IMR-90 (cell line): ENCODE results near the gene C6orf136. TPM values are rescaled to one million over a fixed set of nuclear protein-coding genes. Genes with fewer than 3 reads are reported as not detected.

ENCODE experiments used
- ATAC-seq: fragments of 200-7000 bp; cut with Tn5 transposase; 2 replicates; pipeline ENCODE4 v1.9.1; 2020; ENCODE audit warnings: low read depth, mild to moderate bottlenecking, moderate library complexity
- BruUV-seq: library from RNA; stranded (reverse); fragments of 400-500 nt; replicated peaks from 2 replicates; lab custom pipeline; 2021; lab: Mats Ljungman, UMichigan
- CTCF ChIA-PET: fragments of 300-600 bp; formaldehyde crosslinking; extraction: SDS; loops from one replicate; lab custom pipeline; 2021; ENCODE audit warnings: antibody characterized with exemption; lab: Yijun Ruan, JAX
- POLR2A ChIA-PET: fragments of 300-600 bp; sonication (Branson Sonifier 250); formaldehyde crosslinking; loops from one replicate; lab custom pipeline; 2022; ENCODE audit warnings: antibody characterized with exemption; ENCODE audit not compliant: unreplicated experiment; lab: Charles Lee
- DNase-seq: peaks from one replicate; pipeline ENCODE4 v3.0.0; 2013
- H2AFZ ChIP-seq: replicated peaks from 2 replicates; pipeline ENCODE3; 2013; ENCODE audit warnings: low read length, mild to moderate bottlenecking; ENCODE audit not compliant: poor library complexity
- H2AK5ac ChIP-seq: 2 replicates; pipeline ENCODE4 v1.6.1; 2013; ENCODE audit warnings: low read depth, low read length, inconsistent platforms
- H2AK9ac ChIP-seq: replicated peaks from 2 replicates; pipeline ENCODE3; 2013; ENCODE audit warnings: mild to moderate bottlenecking, low read depth, low read length, moderate library complexity; ENCODE audit not compliant: poor library complexity
- H2BK120ac ChIP-seq: 2 replicates; pipeline ENCODE4 v1.6.1; 2013; ENCODE audit warnings: low read depth, low read length, inconsistent platforms
- H2BK15ac ChIP-seq: 3 replicates; pipeline ENCODE4 v1.6.1; 2013; ENCODE audit warnings: low read depth, low read length, inconsistent platforms
- H2BK20ac ChIP-seq: 2 replicates; pipeline ENCODE4 v1.6.1; 2013; ENCODE audit warnings: low read depth, mild to moderate bottlenecking, inconsistent platforms, low read length, moderate library complexity
- H2BK5ac ChIP-seq: 2 replicates; pipeline ENCODE4 v1.6.1; 2013; ENCODE audit warnings: mild to moderate bottlenecking, low read depth, low read length, inconsistent platforms; ENCODE audit not compliant: poor library complexity, severe bottlenecking
- H3K14ac ChIP-seq: replicated peaks from 2 replicates; pipeline ENCODE4 v1.6.1; 2013; ENCODE audit warnings: low read depth, low read length, inconsistent platforms
- H3K18ac ChIP-seq: 2 replicates; pipeline ENCODE4 v1.6.1; 2013; ENCODE audit warnings: low read depth, low read length, control low read depth
- H3K23ac ChIP-seq: 2 replicates; pipeline ENCODE4 v1.6.1; 2013; ENCODE audit warnings: low read depth, low read length, inconsistent platforms
- H3K27ac ChIP-seq: 2 replicates; pipeline ENCODE4 v1.5.1; 2013; ENCODE audit warnings: mild to moderate bottlenecking, control low read depth, low read length; ENCODE audit not compliant: insufficient read depth
- H3K27me3 ChIP-seq: 2 replicates; pipeline ENCODE4 v1.6.1; 2013; ENCODE audit warnings: low read length; ENCODE audit not compliant: control insufficient read depth, insufficient read depth
- H3K36me3 ChIP-seq: 2 replicates; pipeline ENCODE4 v1.6.1; 2013; ENCODE audit warnings: low read length, mixed read lengths; ENCODE audit not compliant: control insufficient read depth, insufficient read depth
- H3K4ac ChIP-seq: 2 replicates; pipeline ENCODE4 v1.6.1; 2013; ENCODE audit warnings: low read depth, low read length, inconsistent platforms
- H3K4me1 ChIP-seq: 2 replicates; pipeline ENCODE4 v1.6.1; 2013; ENCODE audit warnings: low read length, mixed read lengths; ENCODE audit not compliant: control insufficient read depth, insufficient read depth
- H3K4me2 ChIP-seq: 2 replicates; pipeline ENCODE4 v1.6.1; 2013; ENCODE audit warnings: low read depth, mild to moderate bottlenecking, control low read depth, low read length, moderate library complexity
- H3K4me3 ChIP-seq: 2 replicates; pipeline ENCODE4 v1.5.1; 2013; ENCODE audit warnings: low read depth, mild to moderate bottlenecking, control low read depth, low read length, moderate library complexity; ENCODE audit not compliant: insufficient read depth
- H3K56ac ChIP-seq: 2 replicates; pipeline ENCODE4 v1.6.1; 2013; ENCODE audit warnings: low read length, inconsistent platforms; ENCODE audit not compliant: insufficient read depth; ENCODE audit errors: extremely low read depth
- H3K79me1 ChIP-seq, 2 experiments: 2 replicates each; pipeline ENCODE4 v1.6.1; 2013; ENCODE audit warnings: low read length in 2 of 2, inconsistent platforms in 1 of 2, low read depth in 1 of 2
- H3K9ac ChIP-seq: 2 replicates; pipeline ENCODE4 v1.6.1; 2013; ENCODE audit warnings: low read depth, low read length, control low read depth
- H3K9me1 ChIP-seq: 2 replicates; pipeline ENCODE4 v1.6.1; 2013; ENCODE audit warnings: low read length, inconsistent platforms; ENCODE audit not compliant: insufficient read depth
- H3K9me3 ChIP-seq: 2 replicates; pipeline ENCODE4 v1.6.1; 2013; ENCODE audit warnings: low read length; ENCODE audit not compliant: control insufficient read depth, insufficient read depth
- H4K20me1 ChIP-seq: 2 replicates; pipeline ENCODE4 v1.6.1; 2013; ENCODE audit warnings: low read length, inconsistent platforms; ENCODE audit not compliant: insufficient read depth
- H4K5ac ChIP-seq: 2 replicates; pipeline ENCODE4 v1.6.1; 2013; ENCODE audit warnings: mild to moderate bottlenecking, low read depth, low read length, control low read depth
- H4K8ac ChIP-seq, 2 experiments: 2 replicates each; pipeline ENCODE4 v1.6.1; 2013; ENCODE audit warnings: low read depth in 2 of 2, low read length in 2 of 2, control low read depth in 1 of 2, inconsistent platforms in 1 of 2
- H4K91ac ChIP-seq: 2 replicates; pipeline ENCODE4 v1.6.1; 2013; ENCODE audit warnings: low read depth, low read length, inconsistent platforms; ENCODE audit not compliant: insufficient read depth
- BHLHE40 ChIP-seq: fragments of 150-350 bp; IDR thresholded peaks from 2 replicates; pipeline ENCODE4 v1.6.1; 2016; ENCODE audit warnings: mild to moderate bottlenecking, low read depth, low read length
- CEBPB ChIP-seq: IDR thresholded peaks from 2 replicates; pipeline ENCODE4 v1.6.1; 2012; ENCODE audit warnings: low read depth, low read length, improper control_type of control experiment
- CHD1 ChIP-seq: IDR thresholded peaks from 2 replicates; pipeline ENCODE4 v1.6.1; 2012; ENCODE audit warnings: low read depth, low read length, improper control_type of control experiment
- CTCF ChIP-seq: conservative IDR thresholded peaks from 2 replicates; pipeline ENCODE4 v1.5.1; 2012; ENCODE audit warnings: mild to moderate bottlenecking, low read depth, low read length, improper control_type of control experiment
- FOS ChIP-seq: fragments of 150-350 bp; IDR thresholded peaks from 2 replicates; pipeline ENCODE4 v1.6.1; 2016; ENCODE audit warnings: low read depth, low read length
- MAFK ChIP-seq: IDR thresholded peaks from 2 replicates; pipeline ENCODE4 v1.6.1; 2012; ENCODE audit warnings: low read depth, low read length, improper control_type of control experiment
- MAZ ChIP-seq: IDR thresholded peaks from 2 replicates; pipeline ENCODE4 v1.6.1; 2012; ENCODE audit warnings: low read depth, mild to moderate bottlenecking, low read length, improper control_type of control experiment, moderate library complexity, borderline replicate concordance
- MXI1 ChIP-seq: IDR thresholded peaks from 2 replicates; pipeline ENCODE4 v1.6.1; 2012; ENCODE audit warnings: low read depth, mild to moderate bottlenecking, low read length, moderate library complexity, borderline replicate concordance
- NFE2L2 ChIP-seq: fragments of 150-350 bp; IDR thresholded peaks from 2 replicates; pipeline ENCODE4 v1.6.1; 2016; ENCODE audit warnings: low read depth, mild to moderate bottlenecking, low read length
- POLR2A ChIP-seq: IDR thresholded peaks from 2 replicates; pipeline ENCODE4 v1.6.1; 2012; ENCODE audit warnings: mild to moderate bottlenecking, low read depth, low read length
- RAD21 ChIP-seq: IDR thresholded peaks from 2 replicates; pipeline ENCODE4 v1.6.1; 2012; ENCODE audit warnings: low read length, improper control_type of control experiment
- RCOR1 ChIP-seq: IDR thresholded peaks from 2 replicates; pipeline ENCODE4 v1.6.1; 2012; ENCODE audit warnings: mild to moderate bottlenecking, low read length, improper control_type of control experiment; ENCODE audit not compliant: insufficient replicate concordance
- RFX5 ChIP-seq: IDR thresholded peaks from 2 replicates; pipeline ENCODE4 v1.8.0; 2012; ENCODE audit warnings: low read depth, mild to moderate bottlenecking, low read length, moderate library complexity
- SMC3 ChIP-seq: fragments of 150-350 bp; IDR thresholded peaks from 2 replicates; pipeline ENCODE4 v1.6.1; 2016; ENCODE audit warnings: low read depth, mild to moderate bottlenecking, antibody characterized with exemption, low read length, moderate library complexity
- USF2 ChIP-seq: fragments of 150-350 bp; IDR thresholded peaks from 2 replicates; pipeline ENCODE4 v1.6.1; 2017; ENCODE audit warnings: mild to moderate bottlenecking, antibody characterized with exemption, low read length, low read depth
- WGBS, 2 experiments: methylation state at CpG; one replicate each; pipeline versions ENCODE4 v1.1.5 to v1.1.7; 2013; ENCODE audit warnings: missing lambda C conversion rate in 2 of 2; ENCODE audit not compliant: insufficient read length in 1 of 2; ENCODE audit errors: extremely low coverage in 2 of 2; 5-methylcytosine and 5-hydroxymethylcytosine counted together
- dilution Hi-C: fragments of 300-500 bp; cut with HindIII; formaldehyde crosslinking; loops from one replicate; pipeline ENCODE4 v1.14.3; 2018; ENCODE audit warnings: low sequenced_read_pairs; ENCODE audit not compliant: unreplicated experiment
- in situ Hi-C: fragments of 300-500 bp; cut with MboI; formaldehyde crosslinking; loops from 3 replicates; pipeline ENCODE4 v1.14.3; 2019; ENCODE audit warnings: low sequenced_read_pairs, inconsistent platforms, mixed read lengths
- intact Hi-C: fragments of 100-400 bp; cut with micrococcal nuclease; formaldehyde crosslinking; loops from 2 replicates; pipeline ENCODE4 v1.10.0; 2022
- polyA plus RNA-seq, 3 experiments: library from polyadenylated mRNA; depleted of rRNA; stranded (reverse); fragments of >200 nt; gene quantifications; 2 replicates each; pipeline ENCODE4 v1.2.3, GENCODE V29; 2012; ENCODE audit warnings: low replicate concordance in 1 of 3
- total RNA-seq: library from RNA; depleted of rRNA; stranded (reverse); fragments of >200 nt; gene quantifications from 2 replicates; pipeline ENCODE4 v1.2.3, GENCODE V29; 2012

The C6orf136 gene
- total and polyA plus RNA-seq, 2 of the 4 experiments (the other 2 are of a cell fraction), result 1.1 to 11.7 TPM

- ATAC-seq (no peak), DNase-seq (no peak)
- Histone ChIP-seq H2BK20ac (no peak overlapping the region), H2BK120ac (no peak overlapping the region), H3K4me3 (no peak overlapping the region), H3K9me3 (no peaks in the 10 kb centered on the region), H3K27ac (no peak overlapping the region), H3K9me1 (0 out of 2 replicates have a peak, but pooled peaks cover 5% of the 10 kb centered on the region), H3K56ac (no peak overlapping the region), H3K36me3 (peaks cover 47% of the 10 kb centered on the region), H3K4ac (no peak overlapping the region), H2AK9ac (no peak overlapping the region), H2AK5ac (no peak overlapping the region), H4K20me1 (peaks cover 39% of the 10 kb centered on the region), H3K14ac (no peak overlapping the region), H4K5ac (no peak overlapping the region), H4K91ac (no peak overlapping the region), H2BK5ac (no peak overlapping the region), H3K23ac (no peak overlapping the region), H3K27me3 (no peaks in the 10 kb centered on the region), H3K9ac (no peak overlapping the region), H3K79me1 (peaks cover 0 to 24% of the 10 kb centered on the region in 2 experiments; a peak in 2 of 4 replicates), H3K4me2 (no peak overlapping the region), H3K18ac (no peak overlapping the region), H2AFZ (no peak overlapping the region), H4K8ac (no peak overlapping the region), H2BK15ac (no peak overlapping the region), H3K4me1 (no peaks in the 10 kb centered on the region)
- intact Hi-C loops, result no loop called here
- no TSS peak for BruUV-seq
- in situ Hi-C loops, result no loop called here
- POLR2A ChIA-PET, result interaction anchor here (0.6 to 2.9 kb wide), 2 partner anchors 14 to 19 kb away, joined by 11 to 14 read pairs; no protein-coding TSS in a partner anchor
- 100% methylated on average over 3 of the region's 12 CpGs; no CpG with 5 or more reads in 1 of the 2 experiments for WGBS, 2 experiments
- CTCF ChIA-PET, result no interaction called here
- dilution Hi-C loops, result no loop called here
- TF ChIP-seq SMC3 (no peak), RFX5 (no peak), CEBPB (no peak), BHLHE40 (no peak), CTCF (no peak), CHD1 (no peak), POLR2A (no peak), MXI1 (no peak), USF2 (no peak), FOS (no peak), RAD21 (no peak), MAZ (no peak), RCOR1 (no peak), MAFK (no peak), NFE2L2 (no peak)
These were observed 47.9 kb upstream of the C6orf136 start for GRCh38 chr6:30598912-30599624.
